K562 (cell line): ENCODE data around the gene KLF2. TPM values are rescaled to one million over a fixed set of nuclear protein-coding genes. Genes with fewer than 3 reads are reported as not detected.

ENCODE experiments used
- CBX3 ChIP-seq, 2 experiments: IDR thresholded peaks; 1 replicate in 1 of 2; 2 replicates in 1 of 2; pipeline ENCODE4 v1.6.1; 2012; ENCODE audit warnings: inconsistent platforms in 2 of 2, low read length in 2 of 2, borderline replicate concordance in 1 of 2, control low read depth in 1 of 2
- CREB1 ChIP-seq, 2 experiments: sonication (generic) in 1 of 2; formaldehyde crosslinking in 1 of 2; IDR thresholded peaks; 2 replicates each; pipeline versions ENCODE4 v1.6.1 to v1.8.0; 2012 to 2022; ENCODE audit warnings: inconsistent platforms in 1 of 2, mild to moderate bottlenecking in 1 of 2, missing genetic modification reagents in 1 of 2, moderate library complexity in 1 of 2
- DACH1 ChIP-seq: fragments of 450-650 bp; IDR thresholded peaks from 2 replicates; pipeline ENCODE4 v1.6.1; 2018; ENCODE audit not compliant: partially characterized antibody
- E4F1 ChIP-seq: fragments of 250-450 bp; sonication (Bioruptor Pico); IDR thresholded peaks from 2 replicates; pipeline ENCODE4 v1.5.0; 2021; ENCODE audit warnings: mild to moderate bottlenecking, borderline replicate concordance
- GABPA ChIP-seq: fragments of 200-800 bp; sonication (Bioruptor generic); conservative IDR thresholded peaks from 2 replicates; pipeline ENCODE4 v1.6.1; 2016; ENCODE audit warnings: low read depth, missing genetic modification characterization, missing compliant biosample characterization
- GMEB1 ChIP-seq: fragments of 250-450 bp; sonication (Bioruptor Pico); IDR thresholded peaks from 2 replicates; pipeline ENCODE4 v1.4.0; 2020; ENCODE audit warnings: mild to moderate bottlenecking
- HSF4 ChIP-seq: fragments of 250-450 bp; sonication (Bioruptor Pico); IDR thresholded peaks from 2 replicates; pipeline ENCODE4 v2.1.2; 2022; ENCODE audit warnings: mild to moderate bottlenecking, moderate library complexity, borderline replicate concordance
- MAFG ChIP-seq: fragments of 450-650 bp; conservative IDR thresholded peaks from 2 replicates; pipeline ENCODE4 v1.6.1; 2016; ENCODE audit warnings: missing genetic modification characterization, missing compliant biosample characterization
- MITF ChIP-seq: IDR thresholded peaks from 2 replicates; pipeline ENCODE4 v1.6.1; 2014; ENCODE audit warnings: antibody characterized with exemption
- MTF1 ChIP-seq: fragments of 250-450 bp; sonication (Bioruptor Pico); IDR thresholded peaks from 2 replicates; pipeline ENCODE4 v1.9.0; 2021; ENCODE audit warnings: moderate library complexity, mild to moderate bottlenecking, inconsistent platforms, borderline replicate concordance
- NR2F6 ChIP-seq: fragments of 450-650 bp; formaldehyde crosslinking; IDR thresholded peaks from 2 replicates; pipeline ENCODE4 v1.4.0; 2020; ENCODE audit warnings: mild to moderate bottlenecking
- PHB2 ChIP-seq: fragments of 450-650 bp; IDR thresholded peaks from 2 replicates; pipeline ENCODE4 v1.6.1; 2017; ENCODE audit warnings: low read depth
- PURB ChIP-seq: sonication (generic); formaldehyde crosslinking; IDR thresholded peaks from 2 replicates; pipeline ENCODE4 v1.9.0; 2021; ENCODE audit warnings: low read depth, mild to moderate bottlenecking, missing genetic modification reagents
- ZNF133 ChIP-seq: fragments of 250-450 bp; sonication (Bioruptor Pico); IDR thresholded peaks from 2 replicates; pipeline ENCODE4 v1.4.0; 2020; ENCODE audit warnings: mild to moderate bottlenecking
- ZNF263 ChIP-seq: sonication (generic); formaldehyde crosslinking; IDR thresholded peaks from 2 replicates; pipeline ENCODE4 v1.8.0; 2022; ENCODE audit warnings: mild to moderate bottlenecking, missing genetic modification reagents, borderline replicate concordance
- ZNF3 ChIP-seq: fragments of 250-450 bp; sonication (Bioruptor Pico); IDR thresholded peaks from 2 replicates; pipeline ENCODE4 v1.5.0; 2021; ENCODE audit warnings: mild to moderate bottlenecking, moderate library complexity
- ZNF316 ChIP-seq: fragments of 450-650 bp; IDR thresholded peaks from 2 replicates; pipeline ENCODE4 v1.6.1; 2016
- ZNF584 ChIP-seq: fragments of 200-800 bp; sonication (Bioruptor generic); IDR thresholded peaks from 2 replicates; pipeline ENCODE4 v1.6.1; 2016; ENCODE audit warnings: low read depth, mild to moderate bottlenecking, missing genetic modification characterization, missing compliant biosample characterization
- ZNF639 ChIP-seq, 2 experiments: fragments of 200-800 bp in 1 of 2; sonication (Bioruptor generic) in 1 of 2; sonication (generic) in 1 of 2; formaldehyde crosslinking in 1 of 2; IDR thresholded peaks in 1 of 2; conservative IDR thresholded peaks in 1 of 2; 2 replicates each; pipeline versions ENCODE4 v1.5.0 to v1.6.1; 2016 to 2020; ENCODE audit warnings: missing compliant biosample characterization in 1 of 2, missing genetic modification characterization in 1 of 2, missing genetic modification reagents in 1 of 2
- ZNF76 ChIP-seq: fragments of 250-450 bp; sonication (Bioruptor Pico); IDR thresholded peaks from 2 replicates; pipeline ENCODE4 v1.4.0; 2020; ENCODE audit warnings: mild to moderate bottlenecking, moderate library complexity, borderline replicate concordance
- ZNF77 ChIP-seq: fragments of 250-450 bp; sonication (Bioruptor Pico); IDR thresholded peaks from 2 replicates; pipeline ENCODE4 v1.5.0; 2020
- polyA plus RNA-seq, 8 experiments: library from polyadenylated mRNA; depleted of rRNA in 4 of 8; stranded (reverse) in 5 of 8; unstranded in 3 of 8; fragments of >200 nt; fragmentation: Nextera tagmentation in 2 of 8; fragmentation: Illumina TruSeq in 1 of 8; extraction: Ambion mirVana in 2 of 8; extraction: Trizol in 1 of 8; gene quantifications; 2 replicates each; pipeline versions ENCODE4 v1.2.1 to v1.2.3, GENCODE V29; 2011 to 2014; ENCODE audit warnings: inconsistent platforms in 1 of 8, missing spikeins in 1 of 8
- total RNA-seq, 7 experiments: library from RNA; depleted of rRNA in 6 of 7; stranded (reverse); fragments of >200 nt in 6 of 7; fragmentation: Illumina TruSeq in 2 of 7; extraction: Trizol in 2 of 7; gene quantifications; 2 replicates each; pipeline versions ENCODE4 v1.2.1 to v1.2.3, GENCODE V29; 2011 to 2021; ENCODE audit warnings: low replicate concordance in 1 of 7

KLF2 gene
- total and polyA plus RNA-seq, 9 of the 15 experiments (the other 6 are each of a cell fraction or from before 2014, with no cell fraction given), result 0.07 to 0.71 TPM; not detected in 7

- no peak for TF ChIP-seq E4F1
- TF ChIP-seq GABPA (tag), result peak; percentile 84
- TF ChIP-seq ZNF263 (CRISPR knock-in tag), result no peak
- TF ChIP-seq ZNF584 (CRISPR knock-in tag), result no peak
- no peak for TF ChIP-seq DACH1
- TF ChIP-seq HSF4 (CRISPR knock-in tag), result no peak
- TF ChIP-seq ZNF133 (CRISPR knock-in tag), result no peak
- TF ChIP-seq ZNF639 (CRISPR knock-in tag; conservative IDR thresholded peaks at IDR 0.05 in 1 of 2, IDR thresholded peaks at IDR 0.05 in 1 of 2), result peak in 1 of 2 experiments; percentile 56; a peak in 1 of 4 replicates
- TF ChIP-seq PURB (CRISPR knock-in tag), result no peak
- TF ChIP-seq ZNF3 (CRISPR knock-in tag), result no peak
- TF ChIP-seq ZNF316, result no peak
- TF ChIP-seq CBX3 (IDR thresholded peaks at IDR 0.05; ENCODE audit: borderline replicate concordance in 1 of 2, low read length in 2 of 2), result no peak
- TF ChIP-seq NR2F6 (CRISPR knock-in tag), result no peak
- no peak for TF ChIP-seq ZNF77 (CRISPR knock-in tag)
- TF ChIP-seq PHB2, result no peak
- TF ChIP-seq GMEB1, result peak; percentile 36; the same call in 1 of the 2 replicates
- no peak for TF ChIP-seq ZNF76 (CRISPR knock-in tag)
- TF ChIP-seq MAFG (tag), result no peak
- TF ChIP-seq CREB1 (IDR thresholded peaks at IDR 0.05), result no peak
- TF ChIP-seq CREB1 (CRISPR knock-in tag; IDR thresholded peaks at IDR 0.05), result 0 out of 2 replicates have a peak, but pooled peaks have one; percentile 43
- TF ChIP-seq MITF, result no peak
- TF ChIP-seq MTF1 (CRISPR knock-in tag), result no peak
Measured at GRCh38 chr19:16324384-16325160, at the start of gene KLF2 (continued).
